ENCODE data around the gene RBM15B.

The RBM15B gene

DNA sequence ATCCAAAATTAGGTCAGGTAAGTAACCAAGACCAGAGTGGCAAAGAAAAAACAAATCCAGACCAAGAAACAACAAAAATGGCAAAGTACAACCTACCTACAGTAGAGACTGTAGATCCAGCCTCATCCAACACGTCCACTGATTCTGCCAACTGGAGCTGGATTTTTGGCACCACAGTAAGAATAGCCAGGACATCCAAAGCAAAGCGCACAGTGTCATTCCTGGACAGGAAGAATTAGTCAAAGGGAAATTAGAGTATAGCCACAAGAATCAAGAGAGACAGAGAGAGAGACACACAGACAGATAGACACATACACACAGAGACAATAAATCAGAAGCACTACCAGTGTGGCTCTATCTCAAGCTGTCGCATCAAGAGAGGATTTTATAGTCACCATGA, 31.1 kb downstream of the RBM15B start:
- TF ChIP-seq, protein P1, sequence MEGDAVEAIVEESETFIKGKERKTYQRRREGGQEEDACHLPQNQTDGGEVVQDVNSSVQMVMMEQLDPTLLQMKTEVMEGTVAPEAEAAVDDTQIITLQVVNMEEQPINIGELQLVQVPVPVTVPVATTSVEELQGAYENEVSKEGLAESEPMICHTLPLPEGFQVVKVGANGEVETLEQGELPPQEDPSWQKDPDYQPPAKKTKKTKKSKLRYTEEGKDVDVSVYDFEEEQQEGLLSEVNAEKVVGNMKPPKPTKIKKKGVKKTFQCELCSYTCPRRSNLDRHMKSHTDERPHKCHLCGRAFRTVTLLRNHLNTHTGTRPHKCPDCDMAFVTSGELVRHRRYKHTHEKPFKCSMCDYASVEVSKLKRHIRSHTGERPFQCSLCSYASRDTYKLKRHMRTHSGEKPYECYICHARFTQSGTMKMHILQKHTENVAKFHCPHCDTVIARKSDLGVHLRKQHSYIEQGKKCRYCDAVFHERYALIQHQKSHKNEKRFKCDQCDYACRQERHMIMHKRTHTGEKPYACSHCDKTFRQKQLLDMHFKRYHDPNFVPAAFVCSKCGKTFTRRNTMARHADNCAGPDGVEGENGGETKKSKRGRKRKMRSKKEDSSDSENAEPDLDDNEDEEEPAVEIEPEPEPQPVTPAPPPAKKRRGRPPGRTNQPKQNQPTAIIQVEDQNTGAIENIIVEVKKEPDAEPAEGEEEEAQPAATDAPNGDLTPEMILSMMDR (IDR thresholded peaks at IDR 0.05; ENCODE audit: control insufficient read depth, extremely low read depth, insufficient read depth): no peak
- H3K4me3 ChIP-seq (ENCODE audit: low read depth, low read length): no peak overlapping the region
- DNase-seq (ENCODE audit: low read depth): no peak

DNA sequence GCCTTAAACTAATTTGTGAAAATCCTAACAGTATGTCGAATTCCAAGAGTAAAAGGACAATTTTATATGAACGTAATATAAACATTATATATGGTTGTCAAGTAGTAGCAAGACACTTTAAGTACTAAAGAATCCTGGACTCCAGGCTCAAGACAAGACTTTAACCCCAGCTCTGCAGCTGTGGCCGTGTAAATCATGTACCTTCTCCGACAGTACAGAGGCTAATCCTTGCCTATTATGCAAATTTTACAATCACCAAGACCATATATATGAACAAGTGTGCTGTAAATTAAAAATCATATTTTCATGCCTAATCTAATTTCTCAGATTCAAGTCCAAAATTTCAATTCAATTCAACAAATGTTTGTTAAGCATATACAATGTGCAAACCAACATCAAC, 35.8 kb downstream of the RBM15B start:
- no peak overlapping the region for H3K4me3 ChIP-seq (ENCODE audit: low read depth, low read length)
- TF ChIP-seq, protein P1 (IDR thresholded peaks at IDR 0.05; ENCODE audit: control insufficient read depth, extremely low read depth, insufficient read depth): no peak
- no peak for DNase-seq (ENCODE audit: low read depth)

DNA sequence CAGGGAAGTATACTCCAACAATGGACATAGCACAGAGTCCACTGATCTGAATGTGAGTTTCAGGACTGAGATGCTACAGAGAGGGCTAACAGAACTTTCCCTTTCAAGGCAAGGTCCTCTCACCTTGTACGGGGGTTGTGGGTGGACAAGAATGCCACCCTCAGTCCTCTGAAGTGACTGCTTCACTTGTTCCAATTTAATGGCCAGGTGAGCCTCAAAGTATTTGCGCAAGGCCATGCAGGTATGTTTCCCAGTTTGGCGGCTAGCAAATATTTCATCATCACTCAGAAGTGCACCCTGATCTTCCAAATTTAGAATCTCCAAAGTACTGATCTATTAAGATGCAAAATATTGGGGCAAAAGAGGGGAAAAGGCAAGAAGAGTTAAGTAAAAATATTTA, 38.1 kb downstream of the RBM15B start:
- H3K4me3 ChIP-seq (ENCODE audit: low read depth, low read length): no peak overlapping the region
- TF ChIP-seq, protein P1 (IDR thresholded peaks at IDR 0.05; ENCODE audit: control insufficient read depth, extremely low read depth, insufficient read depth): no peak
- DNase-seq (ENCODE audit: low read depth): no peak

DNA sequence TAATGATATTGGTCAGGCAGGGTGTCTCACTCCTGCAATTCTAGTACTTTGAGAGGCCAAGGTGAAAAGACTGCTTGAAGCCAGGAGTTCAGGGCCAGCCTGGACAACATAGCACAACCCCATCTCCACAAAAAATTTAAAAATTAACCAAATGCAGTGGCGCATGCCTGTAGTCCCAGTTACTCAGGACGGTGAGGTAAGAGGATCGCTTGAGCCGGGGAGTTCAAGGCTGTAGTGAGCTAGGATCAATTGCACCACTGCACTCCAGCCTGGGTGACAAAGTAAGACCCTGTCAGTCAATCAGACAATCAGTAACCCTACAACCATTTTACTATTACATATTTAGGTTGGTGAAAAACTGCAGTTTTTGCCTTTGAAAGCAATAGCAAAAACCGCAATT, 43.0 kb downstream of the RBM15B start:
- no peak overlapping the region for H3K4me3 ChIP-seq (ENCODE audit: low read depth, low read length)
- no peak for DNase-seq (ENCODE audit: low read depth)
- TF ChIP-seq, protein P1 (IDR thresholded peaks at IDR 0.05; ENCODE audit: control insufficient read depth, extremely low read depth, insufficient read depth): no peak

DNA sequence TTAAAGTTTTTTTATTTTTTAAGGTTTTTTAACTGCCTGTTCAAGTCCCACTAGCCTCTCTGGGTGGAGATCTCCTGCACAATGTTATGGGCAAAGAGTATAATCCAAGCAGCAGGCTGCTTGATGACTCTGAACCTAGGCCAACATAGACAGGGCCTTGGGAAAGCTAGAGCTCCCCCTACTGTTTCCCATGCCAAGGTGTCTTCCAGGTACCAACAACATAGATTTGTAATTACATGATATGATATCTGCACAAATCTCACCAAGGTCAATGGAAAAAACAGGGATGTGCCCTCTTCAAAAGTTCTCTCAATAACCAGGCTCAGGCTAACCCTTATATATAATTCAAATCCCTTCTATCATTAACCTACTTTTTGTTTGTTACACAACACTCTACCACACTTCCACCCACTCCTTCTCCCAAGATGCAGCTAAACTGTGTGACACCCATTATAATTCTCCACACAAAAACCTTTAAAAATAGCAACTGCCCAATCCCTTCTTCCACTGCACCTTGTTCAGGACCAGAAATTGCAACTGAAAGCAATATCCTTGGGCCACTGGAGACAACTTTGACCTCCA, 43.8 kb downstream of the RBM15B start:
- no peak overlapping the region for H3K4me3 ChIP-seq (ENCODE audit: low read depth, low read length)
- TF ChIP-seq, protein P1 (IDR thresholded peaks at IDR 0.05; ENCODE audit: control insufficient read depth, extremely low read depth, insufficient read depth): peak; percentile 85
- peak; percentile 66 for DNase-seq (ENCODE audit: low read depth)

DNA sequence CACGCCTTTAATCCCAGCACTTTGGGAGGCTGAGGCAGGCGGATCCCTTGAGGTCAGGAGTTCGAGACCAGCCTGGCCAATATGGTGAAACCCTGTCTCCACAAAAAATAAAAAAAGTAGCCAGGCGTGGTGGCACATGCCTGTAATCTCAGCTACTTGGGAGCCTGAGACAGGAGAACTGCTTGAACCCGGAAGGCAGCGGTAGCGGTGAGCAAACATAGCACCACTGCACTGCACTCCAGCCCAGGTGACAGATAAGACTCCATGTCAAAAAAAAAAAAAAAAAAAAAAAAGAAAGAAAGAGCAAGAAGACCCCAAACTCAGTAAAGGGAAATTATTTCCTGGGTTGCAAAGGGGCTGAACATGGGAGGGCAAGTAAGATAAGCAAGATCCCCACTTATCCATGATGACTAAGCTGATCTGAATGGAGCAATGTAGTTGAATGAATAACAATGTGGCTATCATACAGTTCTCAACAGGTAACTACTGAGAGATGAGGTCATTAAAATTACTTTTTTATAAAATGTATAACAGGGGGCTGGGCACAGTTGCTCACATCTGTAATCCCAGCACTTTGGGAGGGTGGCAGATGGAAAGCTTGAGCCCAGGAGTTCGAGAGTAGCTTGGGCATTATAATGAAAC, 46.0 kb downstream of the RBM15B start:
- TF ChIP-seq, protein P1 (IDR thresholded peaks at IDR 0.05; ENCODE audit: control insufficient read depth, extremely low read depth, insufficient read depth): no peak
- no peak for DNase-seq (ENCODE audit: low read depth)
- H3K4me3 ChIP-seq (ENCODE audit: low read depth, low read length): no peak overlapping the region
